Spinal cord (tissue), 10 donors: ENCODE measurements around the gene APOBEC3A. TPM values are rescaled to one million over a fixed set of nuclear protein-coding genes. Genes with fewer than 3 reads are reported as not detected.
"Not testable (repeated sequence)": the region's sequence is repeated elsewhere in the genome, so short reads cannot be mapped to it uniquely, and the experiment has no call there.

ENCODE experiments used
- DNase-seq, 6 donors: peaks; one replicate each; pipeline versions ENCODE4 v3.0.0 to v3.0.0-alpha.2; 2013 to 2015; ENCODE audit warnings: low spot score in 6 of 6, low read depth in 4 of 6
- H3K27ac ChIP-seq: one replicate; pipeline ENCODE4 v1.5.1; 2013; ENCODE audit warnings: low read depth, low read length, control low read depth
- H3K27me3 ChIP-seq: one replicate; pipeline ENCODE4 v1.6.1; 2013; ENCODE audit warnings: low read length; ENCODE audit not compliant: control insufficient read depth, insufficient read depth
- H3K36me3 ChIP-seq: one replicate; pipeline ENCODE4 v1.6.1; 2013; ENCODE audit warnings: low read length; ENCODE audit not compliant: control insufficient read depth, insufficient read depth
- H3K4me1 ChIP-seq: one replicate; pipeline ENCODE4 v1.6.1; 2013; ENCODE audit warnings: low read length; ENCODE audit not compliant: control insufficient read depth, insufficient read depth
- H3K4me3 ChIP-seq: one replicate; pipeline ENCODE4 v1.5.1; 2013; ENCODE audit warnings: low read depth, low read length, control low read depth
- H3K9me3 ChIP-seq: one replicate; pipeline ENCODE4 v1.6.1; 2013; ENCODE audit warnings: low read length; ENCODE audit not compliant: control insufficient read depth, insufficient read depth
- WGBS: methylation state at CpG from one replicate; pipeline ENCODE4 v1.1.5; 2013; ENCODE audit warnings: missing lambda C conversion rate; ENCODE audit not compliant: insufficient coverage; 5-methylcytosine and 5-hydroxymethylcytosine counted together
- polyA plus RNA-seq, 2 donors: library from polyadenylated mRNA; unstranded; fragments of 120-200 nt; gene quantifications; one replicate each; pipeline ENCODE4 v1.2.1, GENCODE V29; 2013; ENCODE audit not compliant: insufficient read length in 2 of 2
- total RNA-seq, 2 donors: library from RNA; depleted of rRNA in 1 of 2; stranded (reverse); fragments of 120-200 nt in 1 of 2; fragments of >200 nt in 1 of 2; gene quantifications; one replicate each; pipeline versions ENCODE4 v1.2.3 to v1.2.4, GENCODE V29; 2013 to 2014
- donor health status: healthy.

The APOBEC3A gene
- total and polyA plus RNA-seq, 4 donors: 0.28 to 2.4 TPM; not detected in 2

GRCh38 chr22:38956551-38956950, 858 bp upstream of the APOBEC3A start:
- Histone ChIP-seq H3K27ac (no peak overlapping the region), H3K27me3 (no peaks in the 10 kb centered on the region), H3K36me3 (no peaks in the 10 kb centered on the region), H3K4me1 (no peaks in the 10 kb centered on the region), H3K9me3 (no peaks in the 10 kb centered on the region), H3K4me3 (no peak overlapping the region)
- WGBS: 92% methylated on average over 5 of the region's 5 CpGs
- DNase-seq: no peak

DNA sequence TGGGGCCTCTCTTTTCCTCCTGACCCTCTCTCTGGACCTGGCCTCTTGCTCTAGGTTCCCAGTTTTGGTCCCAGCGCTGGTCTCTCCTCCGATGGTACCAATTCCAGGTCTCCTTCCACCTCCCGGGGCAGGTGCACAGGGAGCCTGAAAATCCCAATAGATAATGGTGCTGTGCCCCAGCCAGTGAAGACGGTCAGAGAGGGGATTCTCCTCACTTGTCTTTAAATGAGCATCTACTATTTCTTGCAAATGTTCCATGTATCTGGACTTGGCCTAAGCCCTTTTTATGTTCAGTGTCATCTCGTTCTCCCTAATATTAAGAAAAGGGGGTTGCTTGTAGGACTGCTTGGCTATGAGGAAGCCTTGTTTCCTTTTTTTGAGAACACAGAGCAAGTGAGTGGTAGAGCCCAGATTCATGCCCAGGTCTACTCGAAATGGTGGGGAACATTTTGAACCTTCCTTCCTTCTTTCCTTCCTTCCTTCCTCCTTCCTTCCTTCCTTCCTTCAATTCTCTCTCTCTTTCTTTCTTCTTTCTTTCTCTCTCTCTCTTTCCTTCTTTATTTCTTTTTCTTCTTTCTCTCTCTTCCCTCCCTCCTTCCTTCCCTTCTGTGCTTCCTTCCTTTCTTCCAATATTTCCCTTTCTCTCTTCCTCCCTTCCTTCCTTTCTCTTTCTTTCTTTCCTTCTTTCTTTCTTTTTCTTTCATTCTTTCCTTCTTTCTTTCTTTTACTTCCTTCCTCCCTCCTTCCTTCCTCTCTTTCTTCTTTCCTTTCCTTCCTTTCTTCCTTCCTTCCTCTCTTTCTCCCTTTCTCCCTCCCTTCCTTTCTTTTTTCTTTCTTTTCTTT, 620 bp downstream of the APOBEC3A start:
- H3K36me3 ChIP-seq: no peaks in the 10 kb centered on the region
- no peak for DNase-seq
- H3K4me1 ChIP-seq: no peaks in the 10 kb centered on the region
- no peak overlapping the region for H3K27ac ChIP-seq
- 91% methylated on average over 4 of the region's 6 CpGs for WGBS
- H3K4me3 ChIP-seq: no peak overlapping the region
- H3K9me3 ChIP-seq: no peaks in the 10 kb centered on the region
- H3K27me3 ChIP-seq: no peaks in the 10 kb centered on the region

DNA sequence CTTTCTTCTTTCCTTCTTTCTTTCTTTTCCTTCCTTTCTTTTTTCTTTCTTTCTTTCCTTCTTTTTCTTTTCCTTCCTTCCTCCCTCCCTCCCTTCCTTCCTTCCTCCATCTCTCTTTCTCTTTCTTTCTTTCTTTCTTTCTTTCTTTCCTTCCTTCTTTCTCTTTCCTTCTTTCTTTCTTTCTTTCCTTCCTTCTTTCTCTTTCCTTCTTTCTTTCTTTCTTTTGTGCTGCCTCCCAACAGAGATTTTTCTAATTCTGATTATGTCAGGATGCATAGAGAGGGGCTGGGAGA, 1.2 kb downstream of the APOBEC3A start:
- H3K4me1 ChIP-seq, H3K27ac ChIP-seq, DNase-seq, H3K4me3 ChIP-seq, H3K27me3 ChIP-seq, H3K9me3 ChIP-seq, H3K36me3 ChIP-seq: not testable (repeated sequence)

- WGBS: 82% methylated on average over 8 of the region's 8 CpGs
- Histone ChIP-seq H3K27me3 (no peaks in the 10 kb centered on the region), H3K36me3 (no peaks in the 10 kb centered on the region), H3K4me1 (no peaks in the 10 kb centered on the region), H3K27ac (no peak overlapping the region), H3K9me3 (no peaks in the 10 kb centered on the region), H3K4me3 (no peak overlapping the region)
- no peak for DNase-seq
Observed at GRCh38 chr22:38959590-38959989, 2.2 kb downstream of the APOBEC3A start.

GRCh38 chr22:38960673-38961072, 3.3 kb downstream of the APOBEC3A start:
- not testable (repeated sequence) for H3K36me3 ChIP-seq, H3K27ac ChIP-seq, H3K4me1 ChIP-seq, H3K9me3 ChIP-seq, H3K27me3 ChIP-seq, DNase-seq, H3K4me3 ChIP-seq
- WGBS: no CpG with 5 or more reads among the region's 4 CpGs

DNA sequence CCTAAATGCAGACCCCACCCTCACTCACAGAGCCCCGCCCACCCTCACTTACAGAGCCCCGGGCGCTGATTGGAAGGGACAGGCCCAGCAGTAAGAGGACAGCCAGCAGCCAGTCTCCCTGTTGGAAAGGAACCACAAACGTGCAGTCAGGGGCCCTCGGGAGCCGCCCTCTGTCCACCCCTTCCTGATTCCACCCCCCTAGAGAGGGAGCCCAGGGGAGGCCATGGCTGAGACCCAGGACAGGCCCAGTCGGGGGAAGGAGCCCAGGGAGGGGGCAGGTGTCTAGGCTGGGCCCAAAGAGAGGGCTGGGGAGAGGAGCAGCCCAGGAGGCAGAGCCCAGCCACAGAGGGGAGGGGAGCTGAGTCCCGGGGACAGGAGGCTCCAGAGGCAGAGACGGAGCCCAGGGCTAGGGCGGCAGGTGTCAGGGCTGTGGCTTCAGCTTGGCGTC, 5.9 kb downstream of the APOBEC3A start:
- WGBS: 33% methylated on average over 5 of the region's 11 CpGs

GRCh38 chr22:38963872-38964271, 6.5 kb downstream of the APOBEC3A start:
- WGBS: 82% methylated on average over 9 of the region's 9 CpGs
- no peaks in the 10 kb centered on the region for H3K27me3 ChIP-seq

More for the DNA sequence above, 5.9 kb downstream of the APOBEC3A start:
- H3K4me3 ChIP-seq, H3K36me3 ChIP-seq, H3K4me1 ChIP-seq, DNase-seq, H3K27me3 ChIP-seq, H3K27ac ChIP-seq, H3K9me3 ChIP-seq: not testable (repeated sequence)

DNA sequence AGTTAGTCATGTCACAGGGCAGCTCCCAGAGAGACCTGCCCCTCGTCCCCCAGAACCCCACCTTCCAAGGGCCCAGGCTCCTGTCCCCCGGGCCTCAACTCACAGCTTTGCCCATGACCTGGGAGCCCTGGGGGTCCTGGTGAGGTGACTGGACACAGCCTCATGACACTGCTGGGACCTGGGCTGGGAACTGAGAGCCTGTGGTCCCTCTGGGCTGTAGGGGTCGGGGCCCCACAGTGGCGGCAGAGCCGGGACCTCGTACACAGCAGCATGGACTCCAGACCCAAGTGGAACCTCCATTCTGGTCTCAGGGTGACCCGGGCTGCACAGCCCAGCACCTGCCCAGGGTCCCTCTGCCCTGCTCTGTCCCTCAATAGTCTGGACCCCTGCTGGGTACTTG, 6.9 kb downstream of the APOBEC3A start:
- Histone ChIP-seq H3K27me3 (no peaks in the 10 kb centered on the region), H3K36me3 (no peaks in the 10 kb centered on the region), H3K4me3 (no peak overlapping the region), H3K4me1 (no peaks in the 10 kb centered on the region), H3K27ac (no peak overlapping the region), H3K9me3 (no peaks in the 10 kb centered on the region)
- DNase-seq: no peak
- WGBS: 91% methylated on average over 6 of the region's 7 CpGs

More at GRCh38 chr22:38963872-38964271, 6.5 kb downstream of the APOBEC3A start:
- no peaks in the 10 kb centered on the region for H3K36me3 ChIP-seq
- DNase-seq: no peak
- H3K27ac ChIP-seq: no peak overlapping the region
- H3K4me3 ChIP-seq: no peak overlapping the region
- no peaks in the 10 kb centered on the region for H3K4me1 ChIP-seq
- no peaks in the 10 kb centered on the region for H3K9me3 ChIP-seq

DNA sequence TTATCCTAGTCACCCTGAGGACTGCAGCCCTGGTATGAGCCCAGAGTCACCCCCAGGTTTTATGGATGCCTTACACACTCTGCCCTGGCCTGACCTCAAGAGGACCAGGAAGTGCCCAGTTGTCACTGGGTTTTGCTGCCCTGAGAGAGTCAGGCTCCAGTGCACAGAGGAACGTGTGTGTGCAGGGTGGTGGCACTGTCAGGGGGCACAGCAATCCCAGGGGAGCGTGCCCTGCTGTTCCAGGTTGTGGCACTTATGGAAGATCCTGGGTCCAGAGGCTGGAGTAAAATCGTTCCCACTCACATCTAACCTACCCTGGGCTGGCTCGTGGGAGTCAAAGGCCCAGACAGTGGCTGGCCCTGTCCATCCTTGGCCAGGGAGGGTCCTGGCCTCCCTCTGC, 7.6 kb downstream of the APOBEC3A start:
- Histone ChIP-seq H3K27ac (no peak overlapping the region), H3K4me3 (no peak overlapping the region), H3K9me3 (no peaks in the 10 kb centered on the region), H3K27me3 (no peaks in the 10 kb centered on the region), H3K36me3 (no peaks in the 10 kb centered on the region), H3K4me1 (no peaks in the 10 kb centered on the region)
- DNase-seq: no peak
- 81% methylated on average over 4 of the region's 4 CpGs for WGBS

- Histone ChIP-seq H3K9me3 (no peaks in the 10 kb centered on the region), H3K4me3 (no peak overlapping the region), H3K36me3 (no peaks in the 10 kb centered on the region), H3K4me1 (no peaks in the 10 kb centered on the region), H3K27ac (no peak overlapping the region), H3K27me3 (no peaks in the 10 kb centered on the region)
- no peak for DNase-seq
- 79% methylated on average over 13 of the region's 14 CpGs for WGBS
Observed at GRCh38 chr22:38965614-38966379, 8.4 kb downstream of the APOBEC3A start.
